Bronchial epithelial cell (primary cell): ENCODE data around the gene PRIMA1. TPM values are rescaled to one million over a fixed set of nuclear protein-coding genes. Genes with fewer than 3 reads are reported as not detected.
"Not testable (repeated sequence)": the region's sequence is repeated elsewhere in the genome, so short reads cannot be mapped to it uniquely, and the experiment has no call there.

Experiments used
- DNase-seq: peaks from one replicate; pipeline ENCODE4 v3.0.0-alpha.2; 2010; ENCODE audit warnings: low read depth
- FAIRE-seq: peaks from 2 replicates; lab custom pipeline; 2011; peaks lifted over from hg19 to GRCh38; lab: Jason Lieb, UNC
- H3K27me3 ChIP-seq: 2 replicates; pipeline ENCODE4 v1.5.1; 2011; ENCODE audit warnings: low read length; ENCODE audit not compliant: control insufficient read depth, insufficient read depth
- H3K36me3 ChIP-seq: 2 replicates; pipeline ENCODE4 v1.5.1; 2011; ENCODE audit warnings: low read length; ENCODE audit not compliant: control insufficient read depth, insufficient read depth
- H3K4me3 ChIP-seq: 2 replicates; pipeline ENCODE4 v1.5.1; 2011; ENCODE audit warnings: mild to moderate bottlenecking, low read depth, low read length, control low read depth
- total RNA-seq: library from RNA; depleted of rRNA; stranded (reverse); fragments of >200 nt; gene quantifications from 2 replicates; pipeline ENCODE4 v1.2.1, GENCODE V29; 2014
- TF ChIP-seq, protein P1 (sequence below): IDR thresholded peaks from 2 replicates; pipeline ENCODE4 v1.5.1; 2011; ENCODE audit warnings: mild to moderate bottlenecking, moderate library complexity, low read length, control low read depth, inconsistent platforms; ENCODE audit not compliant: insufficient read depth, severe bottlenecking

PRIMA1 gene
- total RNA-seq, 1 donor from 2014 or later, result not detected

DNA sequence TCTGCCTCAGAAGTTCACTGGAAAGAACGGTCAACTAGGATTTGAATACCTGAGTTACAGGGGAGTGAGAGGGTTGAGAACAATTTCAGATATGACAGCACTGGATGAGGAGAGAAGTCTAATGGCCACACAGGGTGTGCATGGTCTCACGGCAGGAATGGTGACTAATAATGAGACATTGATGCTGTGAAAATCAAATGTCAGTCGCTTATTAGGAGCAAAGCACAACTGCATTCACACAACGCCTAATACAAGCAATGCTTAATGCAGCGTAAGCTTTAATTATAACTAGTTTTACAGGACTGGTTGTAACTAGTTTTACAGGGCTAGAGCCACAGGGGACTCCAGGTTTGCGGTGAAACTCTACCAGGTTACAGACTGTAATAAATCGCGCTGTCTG, 23.4 kb upstream of the PRIMA1 start:
- TF ChIP-seq, protein P1, sequence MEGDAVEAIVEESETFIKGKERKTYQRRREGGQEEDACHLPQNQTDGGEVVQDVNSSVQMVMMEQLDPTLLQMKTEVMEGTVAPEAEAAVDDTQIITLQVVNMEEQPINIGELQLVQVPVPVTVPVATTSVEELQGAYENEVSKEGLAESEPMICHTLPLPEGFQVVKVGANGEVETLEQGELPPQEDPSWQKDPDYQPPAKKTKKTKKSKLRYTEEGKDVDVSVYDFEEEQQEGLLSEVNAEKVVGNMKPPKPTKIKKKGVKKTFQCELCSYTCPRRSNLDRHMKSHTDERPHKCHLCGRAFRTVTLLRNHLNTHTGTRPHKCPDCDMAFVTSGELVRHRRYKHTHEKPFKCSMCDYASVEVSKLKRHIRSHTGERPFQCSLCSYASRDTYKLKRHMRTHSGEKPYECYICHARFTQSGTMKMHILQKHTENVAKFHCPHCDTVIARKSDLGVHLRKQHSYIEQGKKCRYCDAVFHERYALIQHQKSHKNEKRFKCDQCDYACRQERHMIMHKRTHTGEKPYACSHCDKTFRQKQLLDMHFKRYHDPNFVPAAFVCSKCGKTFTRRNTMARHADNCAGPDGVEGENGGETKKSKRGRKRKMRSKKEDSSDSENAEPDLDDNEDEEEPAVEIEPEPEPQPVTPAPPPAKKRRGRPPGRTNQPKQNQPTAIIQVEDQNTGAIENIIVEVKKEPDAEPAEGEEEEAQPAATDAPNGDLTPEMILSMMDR, result no peak
- H3K36me3 ChIP-seq, result no peaks in the 10 kb centered on the region
- no peak overlapping the region for H3K4me3 ChIP-seq
- DNase-seq (no peak), FAIRE-seq (no peak)
- no peaks in the 10 kb centered on the region for H3K27me3 ChIP-seq

DNA sequence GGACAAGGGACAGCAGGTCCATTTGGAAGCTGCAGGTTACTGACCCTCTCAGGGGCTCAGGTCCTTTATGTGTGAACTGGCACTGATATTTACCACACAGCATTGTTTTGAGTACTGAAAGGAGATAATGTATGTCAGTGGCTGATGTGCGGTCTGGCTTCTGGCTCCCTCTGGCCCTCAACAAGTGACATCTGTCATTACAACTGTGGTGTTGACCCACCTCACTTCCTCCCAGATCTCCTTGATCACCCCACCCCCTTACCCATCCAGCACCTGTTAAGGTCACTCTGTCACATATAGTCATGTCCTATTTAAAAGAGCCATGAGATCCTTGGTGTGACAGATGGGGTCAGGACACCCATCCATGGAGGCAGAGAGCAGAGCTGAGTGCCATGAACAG, 22.7 kb upstream of the PRIMA1 start:
- DNase-seq, result no peak
- TF ChIP-seq, protein P1, result no peak
- Histone ChIP-seq H3K27me3 (no peaks in the 10 kb centered on the region), H3K36me3 (no peaks in the 10 kb centered on the region), H3K4me3 (no peak overlapping the region)
- peak; percentile 83 for FAIRE-seq

DNA sequence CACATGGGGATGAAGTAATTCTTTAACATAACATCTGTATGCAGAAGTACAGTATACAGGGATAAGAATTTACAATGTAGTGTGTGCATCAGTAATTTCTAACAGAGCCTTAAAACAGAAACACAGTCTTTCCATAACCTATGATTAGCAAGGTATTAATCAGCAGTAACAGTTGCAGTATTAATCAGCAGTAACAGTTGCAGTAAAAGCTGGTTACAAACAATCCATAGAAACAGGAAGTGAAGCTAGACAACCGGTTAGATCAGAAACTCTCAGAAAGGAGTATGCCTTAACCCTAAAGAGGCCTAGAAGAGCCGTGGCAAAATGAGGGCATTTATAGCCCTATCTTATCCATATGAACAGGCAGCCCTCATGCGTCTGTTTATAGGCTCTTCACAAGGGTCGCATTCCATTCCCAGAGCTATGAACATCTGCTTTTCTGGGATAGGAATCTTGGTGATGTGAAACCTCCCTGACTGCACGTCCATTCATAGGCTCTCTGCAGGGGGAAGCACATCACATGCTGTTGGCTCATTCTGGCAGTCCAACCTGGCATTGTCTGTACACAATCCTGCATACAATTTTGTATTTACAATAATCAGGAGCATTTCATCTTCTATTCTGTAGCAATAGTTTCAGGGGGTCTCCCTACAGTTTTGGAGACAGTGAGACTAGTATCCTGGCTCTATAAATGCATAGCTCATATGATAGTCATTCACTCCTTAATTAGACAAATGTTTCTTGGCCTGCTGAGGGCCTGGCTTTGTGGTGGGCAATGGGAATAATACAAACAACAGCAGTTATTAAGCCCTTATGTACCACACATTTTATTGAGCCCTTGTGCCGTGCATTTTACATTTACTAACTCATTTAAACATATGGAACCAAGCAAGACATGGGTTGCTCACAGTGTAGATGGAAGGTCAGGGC, 21.5 kb upstream of the PRIMA1 start:
- not testable (repeated sequence) for H3K27me3 ChIP-seq, FAIRE-seq, H3K4me3 ChIP-seq, DNase-seq, H3K36me3 ChIP-seq

DNA sequence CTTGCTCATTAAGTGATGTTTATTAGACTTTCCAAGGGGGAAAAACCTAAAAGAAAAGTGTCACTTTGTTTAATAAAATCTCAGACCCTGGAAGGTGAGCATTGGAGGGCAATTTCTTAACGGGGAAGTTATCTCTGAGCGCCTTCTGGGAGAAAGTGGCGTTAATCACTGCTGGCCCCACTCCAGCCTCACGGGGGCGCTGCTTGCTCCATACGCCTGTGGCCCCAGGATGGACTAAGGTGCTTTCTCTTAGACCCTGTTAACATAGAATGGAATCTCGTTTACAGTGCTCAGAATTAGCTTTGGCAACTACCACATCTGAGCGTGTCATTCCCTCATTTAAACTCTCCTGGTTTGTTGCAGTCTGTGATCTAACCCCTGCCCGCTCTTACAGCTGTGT, 16.4 kb upstream of the PRIMA1 start:
- TF ChIP-seq, protein P1, result peak; percentile 1
- Histone ChIP-seq H3K27me3 (no peaks in the 10 kb centered on the region), H3K4me3 (no peak overlapping the region), H3K36me3 (no peaks in the 10 kb centered on the region)
- FAIRE-seq, result peak; percentile 52
- DNase-seq, result no peak

DNA sequence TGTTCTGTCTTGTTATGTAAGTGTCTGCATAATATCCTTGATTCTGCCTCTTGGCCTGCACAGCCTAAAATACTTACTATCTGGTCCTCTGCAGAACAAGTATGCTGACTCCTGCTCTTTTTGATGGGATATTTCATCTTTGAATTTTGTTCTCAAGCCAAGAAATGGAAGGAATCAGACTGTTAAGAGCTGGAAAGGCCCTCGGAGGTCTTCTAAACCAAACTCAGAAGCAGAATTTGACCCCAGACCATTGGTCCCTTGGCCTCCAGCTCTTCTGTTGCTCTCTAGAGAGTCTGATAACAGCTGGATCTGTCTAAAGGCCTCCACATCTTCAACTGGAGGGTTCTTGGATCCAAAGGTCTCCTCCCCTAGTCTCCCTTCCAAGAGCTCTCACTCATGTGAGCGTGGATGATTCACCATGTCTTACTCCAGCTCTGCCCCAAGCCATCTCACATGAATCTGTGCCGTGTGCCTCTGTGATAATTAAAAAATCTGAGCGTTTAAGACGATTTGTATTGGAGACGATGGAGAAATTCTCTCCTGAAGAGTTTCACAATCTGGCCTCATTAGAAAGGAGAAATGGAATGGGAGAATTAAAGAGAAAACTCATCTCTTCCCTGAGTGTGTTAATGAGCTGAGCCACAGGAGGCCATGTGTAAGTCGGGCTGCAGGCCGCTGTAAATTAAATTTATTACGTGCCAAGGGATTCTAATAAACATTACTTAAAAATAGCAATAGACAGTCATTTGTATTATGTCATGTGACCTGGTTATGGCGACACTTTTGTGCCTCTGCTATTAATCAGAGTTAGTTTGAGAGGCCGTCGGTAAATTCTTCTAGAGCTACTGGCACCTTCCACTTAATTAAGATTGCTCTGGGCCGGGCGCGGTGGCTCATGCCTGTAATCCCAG, 15.4 kb upstream of the PRIMA1 start:
- H3K36me3 ChIP-seq, result no peaks in the 10 kb centered on the region
- no peak for DNase-seq

More for the DNA sequence above, 15.4 kb upstream of the PRIMA1 start:
- Histone ChIP-seq H3K27me3 (no peaks in the 10 kb centered on the region), H3K4me3 (no peak overlapping the region)
- FAIRE-seq, result no peak
- TF ChIP-seq, protein P1, result no peak
